Epidermal melanocyte (primary cell): ENCODE results near the gene DNAH17.

Source experiments
- DNase-seq: peaks from one replicate; pipeline ENCODE4 v3.0.0; 2011; ENCODE audit warnings: low spot score; ENCODE audit not compliant: insufficient read length

The DNAH17 gene

GRCh38 chr17:78576389-78577112 lies 645 bp downstream of the DNAH17 start:
- DNase-seq = no peak

- DNase-seq = no peak
Measured at GRCh38 chr17:78575899-78576298, 1.3 kb downstream of the DNAH17 start.

- no peak for DNase-seq
Measured at GRCh38 chr17:78575340-78575739, 1.9 kb downstream of the DNAH17 start.

GRCh38 chr17:78573955-78574354 lies 3.2 kb downstream of the DNAH17 start:
- no peak for DNase-seq

- DNase-seq = no peak
Measured at GRCh38 chr17:78572239-78573205, 4.7 kb downstream of the DNAH17 start.

- DNase-seq = no peak
Measured at GRCh38 chr17:78571329-78571728, 5.9 kb downstream of the DNAH17 start.

- DNase-seq = no peak
Measured at GRCh38 chr17:78568494-78569115, 8.6 kb downstream of the DNAH17 start.

GRCh38 chr17:78567991-78568390 lies 9.2 kb downstream of the DNAH17 start:
- DNase-seq = no peak

- no peak for DNase-seq
Measured at GRCh38 chr17:78566947-78567346, 10.2 kb downstream of the DNAH17 start.

- DNase-seq = no peak
Measured at GRCh38 chr17:78563189-78564145, 13.7 kb downstream of the DNAH17 start.

GRCh38 chr17:78562734-78563133 lies 14.5 kb downstream of the DNAH17 start:
- DNase-seq = no peak

GRCh38 chr17:78561166-78561565 lies 16.0 kb downstream of the DNAH17 start:
- DNase-seq = no peak

- DNase-seq = no peak
Measured at GRCh38 chr17:78560731-78561130, 16.5 kb downstream of the DNAH17 start.

GRCh38 chr17:78559749-78560368 lies 17.3 kb downstream of the DNAH17 start:
- no peak for DNase-seq

- no peak for DNase-seq
Measured at GRCh38 chr17:78558989-78559388, 18.2 kb downstream of the DNAH17 start.

- DNase-seq = no peak
Measured at GRCh38 chr17:78558181-78558850, 18.9 kb downstream of the DNAH17 start.

GRCh38 chr17:78557598-78558039 lies 19.6 kb downstream of the DNAH17 start:
- DNase-seq = no peak

- DNase-seq = no peak
Measured at GRCh38 chr17:78556812-78557211, 20.4 kb downstream of the DNAH17 start.

- no peak for DNase-seq
Measured at GRCh38 chr17:78555746-78556401, 21.3 kb downstream of the DNAH17 start.
